ENCODE data around the gene PSD4. TPM values are rescaled to one million over a fixed set of nuclear protein-coding genes. Genes with fewer than 3 reads are reported as not detected.
A peak's percentile ranks its signal among the peaks of the same experiment; 100 is the strongest.

The PSD4 gene
- total and polyA plus RNA-seq, 4 experiments from 2014 or later: 11.9 to 101 (median 66.4) TPM

DNA sequence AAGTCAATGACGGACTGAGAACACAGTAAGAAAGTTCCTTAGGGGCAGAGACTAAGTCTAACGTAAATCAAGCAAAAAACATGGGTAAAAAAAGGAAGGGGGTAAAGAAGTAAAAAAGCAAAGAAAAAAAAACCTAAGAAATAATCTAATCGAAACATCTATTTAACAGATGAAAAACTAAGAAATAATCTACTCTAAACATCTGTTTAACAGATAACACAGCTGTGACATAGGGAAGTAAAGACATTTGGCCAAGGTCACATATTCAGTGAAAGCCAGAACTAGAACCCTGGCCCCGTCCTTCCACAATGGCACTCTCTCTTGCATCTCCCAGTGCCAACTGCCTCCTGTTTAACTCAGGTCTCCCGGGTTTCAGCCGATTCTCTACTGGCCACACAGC lies 48.1 kb downstream of the PSD4 start:
- Mint-ChIP-seq H3K36me3 (no peaks in the 10 kb centered on the region), H3K4me3 (no peak overlapping the region), H3K4me1 (peaks cover 9 to 18% (median 11%) of the 10 kb centered on the region in 4 donors), H3K27me3 (no peaks in the 10 kb centered on the region), H3K27ac (no peak overlapping the region), H3K9me3 (no peaks in the 10 kb centered on the region)
- no peaks in the 10 kb centered on the region for H3K27me3 ChIP-seq (ENCODE audit: insufficient read depth, low read length)
- no peaks in the 10 kb centered on the region for H3K36me3 ChIP-seq (ENCODE audit: insufficient read depth, low read length)
- no peak for DNase-seq
- CTCF ChIA-PET (ENCODE audit: partially characterized antibody): interaction anchor here (1.0 to 2.7 kb wide), 3 partner anchors 19 to 87 kb away, joined by 3 to 17 read pairs (median 3); no protein-coding TSS in a partner anchor
- H3K4me1 ChIP-seq (ENCODE audit: insufficient read depth, low read length): peaks cover 10% of the 10 kb centered on the region
- H3K4me3 ChIP-seq (ENCODE audit: low read length in 2 of 2): no peak overlapping the region
- no peak overlapping the region for H3K27ac ChIP-seq (ENCODE audit: low read depth, low read length)
- intact Hi-C loops (cut with micrococcal nuclease): no loop called here
- H3K9me3 ChIP-seq (ENCODE audit: control insufficient read depth in 1 of 2, low read length in 2 of 2): no peaks in the 10 kb centered on the region
- POLR2A ChIA-PET (ENCODE audit: partially characterized antibody): no interaction called here

DNA sequence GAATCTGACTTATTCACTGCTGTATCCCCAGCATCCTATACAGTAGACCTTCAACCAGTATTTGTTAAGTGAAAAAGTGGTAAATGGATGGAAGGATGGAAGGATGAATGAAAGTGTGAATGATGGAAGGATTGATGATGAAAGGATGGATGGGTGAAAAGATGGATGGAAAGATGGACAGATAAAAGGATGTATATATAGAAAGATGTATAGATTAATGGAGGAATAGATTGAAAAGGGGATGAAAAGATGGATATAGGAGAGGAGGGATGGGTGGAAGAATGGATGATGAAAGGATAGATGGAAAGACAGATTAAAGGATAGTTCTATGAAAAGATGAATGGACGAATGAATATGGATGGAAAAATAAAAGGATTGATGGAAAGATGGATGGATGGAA lies 50.0 kb downstream of the PSD4 start:
- Mint-ChIP-seq H3K27ac (no peak overlapping the region), H3K9me3 (no peaks in the 10 kb centered on the region)
- CTCF ChIA-PET (ENCODE audit: partially characterized antibody): no interaction called here

DNA sequence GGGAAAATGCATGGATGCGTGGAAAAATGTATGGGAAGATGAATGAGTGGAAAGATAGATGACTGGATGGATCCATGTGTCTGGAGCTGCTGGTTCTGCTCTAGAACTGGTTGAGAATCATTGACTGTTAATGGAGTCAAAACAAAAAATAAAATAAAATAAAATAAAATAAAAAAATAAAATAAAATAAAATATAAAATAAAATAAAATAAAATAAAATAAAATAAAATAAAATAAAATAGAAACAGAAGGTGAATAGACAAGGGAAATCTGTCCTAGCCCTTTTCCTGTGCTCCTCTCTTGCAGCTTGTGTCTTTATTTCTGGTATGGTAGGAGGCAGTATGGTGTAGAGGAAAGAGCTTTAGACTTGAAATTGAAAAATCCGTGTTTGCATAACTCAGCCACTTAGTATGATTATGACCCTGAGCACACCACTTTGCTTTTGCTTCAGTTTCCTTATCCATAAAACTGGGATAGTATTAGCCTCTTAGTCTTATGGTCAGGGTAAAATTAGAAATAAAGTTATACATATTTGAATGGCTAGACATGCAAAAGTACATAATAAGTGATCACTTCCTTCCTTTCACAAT lies 51.0 kb downstream of the PSD4 start:
- Mint-ChIP-seq H3K36me3 (no peaks in the 10 kb centered on the region), H3K4me3 (no peak overlapping the region), H3K4me1 (peaks cover 0 to 12% (median 5%) of the 10 kb centered on the region in 4 donors), H3K27ac (peak overlapping the region in 1 of 7 donors; percentile 29), H3K27me3 (no peaks in the 10 kb centered on the region), H3K9me3 (no peaks in the 10 kb centered on the region)
- no peak overlapping the region for H3K4me3 ChIP-seq (ENCODE audit: low read length in 2 of 2)
- CTCF ChIA-PET (ENCODE audit: partially characterized antibody): no interaction called here
- DNase-seq: no peak
- no peak overlapping the region for H3K27ac ChIP-seq (ENCODE audit: low read depth, low read length)
- no peaks in the 10 kb centered on the region for H3K36me3 ChIP-seq (ENCODE audit: insufficient read depth, low read length)
- intact Hi-C loops (cut with micrococcal nuclease): no loop called here
- H3K9me3 ChIP-seq (ENCODE audit: control insufficient read depth in 1 of 2, low read length in 2 of 2): no peaks in the 10 kb centered on the region
- no peaks in the 10 kb centered on the region for H3K4me1 ChIP-seq (ENCODE audit: insufficient read depth, low read length)
- POLR2A ChIA-PET (ENCODE audit: partially characterized antibody): no interaction called here
- no peaks in the 10 kb centered on the region for H3K27me3 ChIP-seq (ENCODE audit: insufficient read depth, low read length)

More for the DNA sequence above, 50.0 kb downstream of the PSD4 start:
- Histone ChIP-seq H3K9me3 (ENCODE audit: control insufficient read depth in 1 of 2, low read length in 2 of 2) (no peaks in the 10 kb centered on the region), H3K27ac (ENCODE audit: low read depth, low read length) (no peak overlapping the region), H3K27me3 (ENCODE audit: insufficient read depth, low read length) (no peaks in the 10 kb centered on the region), H3K4me3 (ENCODE audit: low read length in 2 of 2) (no peak overlapping the region), H3K4me1 (ENCODE audit: insufficient read depth, low read length) (no peaks in the 10 kb centered on the region), H3K36me3 (ENCODE audit: insufficient read depth, low read length) (no peaks in the 10 kb centered on the region)
- POLR2A ChIA-PET (ENCODE audit: partially characterized antibody): no interaction called here
- Mint-ChIP-seq H3K4me1 (peaks cover 0 to 12% (median 5%) of the 10 kb centered on the region in 4 donors), H3K36me3 (no peaks in the 10 kb centered on the region), H3K27me3 (no peaks in the 10 kb centered on the region), H3K4me3 (no peak overlapping the region)
- no peak for DNase-seq
- intact Hi-C loops (cut with micrococcal nuclease): no loop called here

DNA sequence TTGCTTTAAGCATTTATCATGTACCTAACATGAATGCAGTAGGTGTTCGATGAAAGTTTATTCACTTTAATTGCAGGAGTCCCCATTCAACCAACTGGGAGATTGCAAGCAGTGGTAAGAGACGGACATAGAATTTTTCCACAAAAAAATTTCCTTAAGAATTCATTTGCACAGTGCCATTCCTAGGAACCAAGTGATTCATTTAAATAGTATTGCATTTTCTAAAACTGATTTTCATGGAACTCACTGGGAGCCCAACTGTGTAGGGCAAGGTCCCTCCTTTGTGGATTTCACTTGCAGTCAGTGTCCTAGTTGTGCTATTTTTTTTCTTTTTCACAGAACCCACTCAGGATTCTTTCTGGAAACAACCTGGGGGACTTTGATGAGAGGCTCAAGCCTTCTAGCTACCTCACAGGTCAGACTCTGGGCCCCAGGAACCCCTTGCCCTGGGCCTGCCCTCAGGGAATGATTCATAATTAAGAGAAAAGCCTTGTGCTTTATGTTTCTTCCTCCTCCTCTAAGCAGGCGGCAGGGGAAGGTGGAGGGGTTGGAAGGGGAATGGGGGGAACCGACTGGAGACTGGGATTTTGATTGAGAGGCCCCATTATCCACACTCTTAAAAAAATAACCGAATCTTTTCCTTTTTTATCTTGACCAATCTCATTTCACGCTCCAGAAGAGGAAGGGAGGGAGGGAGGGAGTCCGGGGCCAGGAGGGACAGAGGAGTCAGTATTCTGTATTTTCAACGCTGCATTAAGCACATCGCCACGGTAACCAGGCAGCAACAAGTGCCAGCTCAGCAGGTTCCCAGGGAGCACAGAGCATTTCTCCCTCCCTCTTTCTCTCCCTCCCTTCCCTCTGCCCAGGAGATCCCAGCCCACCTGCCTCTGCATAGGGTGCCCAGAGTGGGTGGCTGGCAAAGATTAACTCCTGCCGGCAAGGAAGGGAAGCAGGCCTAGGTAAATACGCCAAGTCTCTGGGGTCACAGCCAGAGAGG lies 51.8 kb downstream of the PSD4 start:
- Mint-ChIP-seq H3K27me3 (no peaks in the 10 kb centered on the region), H3K4me3 (no peak overlapping the region), H3K4me1 (peaks cover 0 to 12% (median 9%) of the 10 kb centered on the region in 4 donors), H3K9me3 (no peaks in the 10 kb centered on the region), H3K36me3 (no peaks in the 10 kb centered on the region), H3K27ac (no peak overlapping the region)
- no peaks in the 10 kb centered on the region for H3K27me3 ChIP-seq (ENCODE audit: insufficient read depth, low read length)
- H3K4me3 ChIP-seq (ENCODE audit: low read length in 2 of 2): no peak overlapping the region
- no peaks in the 10 kb centered on the region for H3K9me3 ChIP-seq (ENCODE audit: control insufficient read depth in 1 of 2, low read length in 2 of 2)
- no peaks in the 10 kb centered on the region for H3K36me3 ChIP-seq (ENCODE audit: insufficient read depth, low read length)
- intact Hi-C loops (cut with micrococcal nuclease): no loop called here
- DNase-seq: no peak
- ChIA-PET POLR2A (ENCODE audit: partially characterized antibody) (no interaction called here), CTCF (ENCODE audit: partially characterized antibody) (no interaction called here)
- H3K4me1 ChIP-seq (ENCODE audit: insufficient read depth, low read length): no peaks in the 10 kb centered on the region
- H3K27ac ChIP-seq (ENCODE audit: low read depth, low read length): no peak overlapping the region

DNA sequence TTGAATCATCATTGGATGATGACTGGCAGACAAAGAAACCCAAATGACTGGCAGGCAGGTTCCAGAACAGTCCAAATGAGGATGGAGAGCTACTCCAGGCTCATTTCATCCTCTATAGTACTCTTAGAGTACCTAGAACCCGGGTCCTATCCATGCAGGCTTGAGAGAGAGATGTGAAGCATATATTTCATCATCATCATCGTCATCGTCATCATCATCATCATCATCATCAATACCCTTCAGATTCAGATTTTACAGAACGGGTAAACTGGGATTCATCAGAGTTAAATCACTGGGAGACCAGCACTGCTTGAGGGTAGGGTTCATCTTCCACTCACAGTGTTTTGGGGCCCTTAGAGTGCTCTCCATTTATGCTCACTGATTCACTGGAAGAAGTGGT lies 52.7 kb downstream of the PSD4 start:
- Histone ChIP-seq H3K27me3 (ENCODE audit: insufficient read depth, low read length) (no peaks in the 10 kb centered on the region), H3K36me3 (ENCODE audit: insufficient read depth, low read length) (no peaks in the 10 kb centered on the region), H3K27ac (ENCODE audit: low read depth, low read length) (no peak overlapping the region), H3K4me1 (ENCODE audit: insufficient read depth, low read length) (no peaks in the 10 kb centered on the region), H3K9me3 (ENCODE audit: control insufficient read depth in 1 of 2, low read length in 2 of 2) (no peaks in the 10 kb centered on the region), H3K4me3 (ENCODE audit: low read length in 2 of 2) (no peak overlapping the region)
- no peak for DNase-seq
- Mint-ChIP-seq H3K36me3 (no peaks in the 10 kb centered on the region), H3K9me3 (no peaks in the 10 kb centered on the region), H3K4me3 (no peak overlapping the region), H3K27ac (no peak overlapping the region), H3K27me3 (no peaks in the 10 kb centered on the region), H3K4me1 (peaks cover 2 to 14% (median 10%) of the 10 kb centered on the region in 4 donors)
- intact Hi-C loops (cut with micrococcal nuclease): no loop called here
- ChIA-PET POLR2A (ENCODE audit: partially characterized antibody) (no interaction called here), CTCF (ENCODE audit: partially characterized antibody) (interaction anchor here (1.5 kb wide), 1 partner anchor 12 kb away, joined by 4 read pairs; no protein-coding TSS in a partner anchor)

DNA sequence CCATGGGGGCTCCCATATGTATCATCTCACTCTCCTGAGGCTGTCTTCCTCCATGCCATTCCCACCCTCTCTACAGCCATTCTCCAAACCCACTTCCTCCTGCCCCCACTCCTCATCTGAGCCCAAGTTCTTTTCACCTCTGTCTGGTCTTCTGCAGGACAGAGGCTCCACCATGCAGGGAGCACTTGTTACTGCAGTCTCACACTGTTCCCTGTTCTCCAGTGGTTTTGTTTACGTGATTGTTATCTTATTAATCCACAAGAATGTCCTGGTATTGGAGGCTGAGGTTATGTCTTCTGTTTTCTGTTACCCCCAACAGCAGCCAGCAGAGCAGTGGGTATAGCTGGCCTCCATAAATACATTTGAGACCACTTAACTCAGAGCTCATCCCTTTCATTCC lies 53.5 kb downstream of the PSD4 start:
- no peaks in the 10 kb centered on the region for H3K9me3 Mint-ChIP-seq
- H3K4me3 Mint-ChIP-seq: no peak overlapping the region
- no peak overlapping the region for H3K27ac ChIP-seq (ENCODE audit: low read depth, low read length)
- CTCF ChIA-PET (ENCODE audit: partially characterized antibody): interaction anchor here (1.1 to 1.5 kb wide), 2 partner anchors 11 to 24 kb away, joined by 3 to 4 read pairs; no protein-coding TSS in a partner anchor
- POLR2A ChIA-PET (ENCODE audit: partially characterized antibody): interaction anchor here (1.0 kb wide), 1 partner anchor 10 kb away, joined by 4 read pairs; no protein-coding TSS in a partner anchor
- H3K4me1 ChIP-seq (ENCODE audit: insufficient read depth, low read length): no peaks in the 10 kb centered on the region
- H3K36me3 ChIP-seq (ENCODE audit: insufficient read depth, low read length): no peaks in the 10 kb centered on the region
- intact Hi-C loops (cut with micrococcal nuclease): no loop called here
- no peaks in the 10 kb centered on the region for H3K36me3 Mint-ChIP-seq
- no peaks in the 10 kb centered on the region for H3K27me3 Mint-ChIP-seq
- no peak overlapping the region for H3K4me3 ChIP-seq (ENCODE audit: low read length in 2 of 2)
- H3K4me1 Mint-ChIP-seq: peaks cover 2 to 14% (median 10%) of the 10 kb centered on the region in 4 donors
- no peaks in the 10 kb centered on the region for H3K27me3 ChIP-seq (ENCODE audit: insufficient read depth, low read length)
- DNase-seq: no peak
- H3K27ac Mint-ChIP-seq: no peak overlapping the region
- no peaks in the 10 kb centered on the region for H3K9me3 ChIP-seq (ENCODE audit: control insufficient read depth in 1 of 2, low read length in 2 of 2)

DNA sequence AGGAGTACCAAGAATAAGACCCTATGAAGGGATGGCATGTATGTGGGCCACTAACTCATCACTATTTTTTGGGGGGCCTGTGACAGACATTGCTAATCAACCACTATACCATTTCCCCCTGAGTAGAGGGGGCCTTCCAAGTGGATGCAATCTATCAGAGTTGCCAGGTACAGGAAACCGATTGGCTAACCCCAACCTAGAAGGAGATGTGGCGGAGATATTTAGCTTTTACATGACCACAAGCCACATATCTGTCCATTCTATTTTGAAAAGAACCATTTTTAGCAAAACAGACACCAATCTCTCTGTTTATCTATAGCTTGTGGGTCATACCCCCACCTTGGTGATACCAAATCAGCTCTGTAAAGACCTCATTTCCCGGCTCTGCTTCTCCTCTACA lies 53.9 kb downstream of the PSD4 start:
- intact Hi-C loops (cut with micrococcal nuclease): no loop called here
- no peak overlapping the region for H3K4me3 ChIP-seq (ENCODE audit: low read length in 2 of 2)
- H3K36me3 ChIP-seq (ENCODE audit: insufficient read depth, low read length): no peaks in the 10 kb centered on the region
- no peaks in the 10 kb centered on the region for H3K4me1 ChIP-seq (ENCODE audit: insufficient read depth, low read length)
- H3K27ac ChIP-seq (ENCODE audit: low read depth, low read length): no peak overlapping the region
- H3K36me3 Mint-ChIP-seq: no peaks in the 10 kb centered on the region
- H3K27ac Mint-ChIP-seq: no peak overlapping the region
- ChIA-PET CTCF (ENCODE audit: partially characterized antibody) (interaction anchor here (1.1 to 1.5 kb wide), 2 partner anchors 11 to 24 kb away, joined by 3 to 4 read pairs; no protein-coding TSS in a partner anchor), POLR2A (ENCODE audit: partially characterized antibody) (interaction anchor here (1.0 kb wide), 1 partner anchor 10 kb away, joined by 4 read pairs; no protein-coding TSS in a partner anchor)
- no peak for DNase-seq
- no peaks in the 10 kb centered on the region for H3K9me3 Mint-ChIP-seq
- no peaks in the 10 kb centered on the region for H3K27me3 Mint-ChIP-seq
- H3K4me1 Mint-ChIP-seq: peaks cover 2 to 14% (median 10%) of the 10 kb centered on the region in 4 donors
- H3K4me3 Mint-ChIP-seq: peak overlapping the region in 1 of 8 donors; percentile 13
- no peaks in the 10 kb centered on the region for H3K27me3 ChIP-seq (ENCODE audit: insufficient read depth, low read length)
- no peaks in the 10 kb centered on the region for H3K9me3 ChIP-seq (ENCODE audit: control insufficient read depth in 1 of 2, low read length in 2 of 2)

Measured in CD4-positive, alpha-beta memory T cell (primary cell).